Breast epithelium (tissue), 4 donors: ENCODE measurements around the gene DDX24. TPM values are rescaled to one million over a fixed set of nuclear protein-coding genes. Genes with fewer than 3 reads are reported as not detected.

Source experiments
- DNase-seq, 2 donors: peaks; one replicate each; pipeline ENCODE4 v3.0.0-alpha.2; 2019; ENCODE audit warnings: low spot score in 2 of 2
- H3K27ac ChIP-seq, 2 donors: fragments of 200-600 bp; sonication (generic) in 1 of 2; one replicate each; pipeline ENCODE4 v1.5.1; 2016 to 2019; ENCODE audit warnings: mild to moderate bottlenecking in 1 of 2
- H3K27me3 ChIP-seq, 2 donors: fragments of 200-600 bp; sonication (generic) in 1 of 2; one replicate each; pipeline versions ENCODE4 v1.5.1 to v1.6.0; 2017 to 2019; ENCODE audit warnings: control low read depth in 1 of 2, mild to moderate bottlenecking in 1 of 2
- H3K36me3 ChIP-seq: fragments of 200-600 bp; one replicate; pipeline ENCODE4 v1.5.1; 2019
- H3K4me1 ChIP-seq, 2 donors: fragments of 200-600 bp; sonication (generic); one replicate each; pipeline ENCODE4 v1.5.1; 2016 to 2019; ENCODE audit warnings: control low read depth in 1 of 2
- H3K4me3 ChIP-seq, 3 donors: fragments of 200-600 bp; sonication (generic); 1 replicate in 2 of 3; 2 replicates in 1 of 3; pipeline ENCODE4 v1.5.1; 2016 to 2019; ENCODE audit warnings: mild to moderate bottlenecking in 3 of 3, moderate library complexity in 2 of 3
- H3K9me3 ChIP-seq, 2 donors: fragments of 200-600 bp; sonication (generic) in 1 of 2; one replicate each; pipeline ENCODE4 v1.5.1; 2016 to 2019; ENCODE audit warnings: control low read depth in 1 of 2
- CTCF ChIP-seq, 3 donors: fragments of 450-650 bp; IDR thresholded peaks; one replicate each; pipeline ENCODE4 v1.5.1; 2016 to 2017; ENCODE audit warnings: antibody characterized with exemption in 3 of 3, mild to moderate bottlenecking in 3 of 3, moderate library complexity in 3 of 3
- POLR2A ChIP-seq: fragments of 450-650 bp; IDR thresholded peaks from one replicate; pipeline ENCODE4 v1.6.1; 2016; ENCODE audit warnings: antibody characterized with exemption, mild to moderate bottlenecking, moderate library complexity
- POLR2AphosphoS5 ChIP-seq, 3 donors: sonication (generic); formaldehyde crosslinking; IDR thresholded peaks; one replicate each; pipeline ENCODE4 v1.6.1; 2017; ENCODE audit warnings: antibody characterized with exemption in 3 of 3
- intact Hi-C: fragments of 100-400 bp; cut with DNase I; formaldehyde crosslinking; loops from one replicate; pipeline ENCODE4 v1.15.1; 2023; ENCODE audit warnings: low total_unique reads
- total RNA-seq, 3 donors: library from RNA; depleted of rRNA; stranded (reverse); fragments of >200 nt; gene quantifications; one replicate each; pipeline ENCODE4 v1.1.0, GENCODE V29; 2016

DDX24 gene
- total RNA-seq, 3 donors from 2014 or later = 156 to 201 (median 172) TPM

DNA sequence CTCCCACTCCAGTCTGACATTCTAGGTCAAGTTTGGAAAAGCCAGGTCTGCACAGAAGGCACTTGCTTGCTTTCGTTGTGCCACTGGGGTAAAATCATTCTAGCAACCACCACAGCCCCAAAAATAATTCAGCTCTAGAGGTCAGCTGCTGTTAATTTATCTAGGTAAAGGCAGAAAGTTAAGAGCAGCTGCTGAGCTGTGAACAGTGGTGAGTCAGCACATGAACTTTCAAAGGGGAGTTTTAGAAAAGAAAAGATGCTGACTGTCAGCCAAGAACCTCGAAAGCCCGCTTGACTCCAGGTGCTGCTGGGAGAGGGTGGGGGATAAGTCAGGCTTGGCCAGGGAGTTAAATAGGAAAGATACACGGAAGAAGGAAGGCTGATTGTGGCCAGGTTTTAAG is 71.2 kb downstream of the DDX24 start:
- H3K4me3 ChIP-seq = no peak overlapping the region
- DNase-seq = no peak
- H3K4me1 ChIP-seq = no peaks in the 10 kb centered on the region
- no peaks in the 10 kb centered on the region for H3K36me3 ChIP-seq
- intact Hi-C loops = no loop called here
- no peaks in the 10 kb centered on the region for H3K9me3 ChIP-seq
- TF ChIP-seq CTCF (IDR thresholded peaks at IDR 0.05) (no peak), POLR2AphosphoS5 (IDR thresholded peaks at IDR 0.05) (no peak), POLR2A (no peak)
- H3K27ac ChIP-seq = no peak overlapping the region
- no peaks in the 10 kb centered on the region for H3K27me3 ChIP-seq

DNA sequence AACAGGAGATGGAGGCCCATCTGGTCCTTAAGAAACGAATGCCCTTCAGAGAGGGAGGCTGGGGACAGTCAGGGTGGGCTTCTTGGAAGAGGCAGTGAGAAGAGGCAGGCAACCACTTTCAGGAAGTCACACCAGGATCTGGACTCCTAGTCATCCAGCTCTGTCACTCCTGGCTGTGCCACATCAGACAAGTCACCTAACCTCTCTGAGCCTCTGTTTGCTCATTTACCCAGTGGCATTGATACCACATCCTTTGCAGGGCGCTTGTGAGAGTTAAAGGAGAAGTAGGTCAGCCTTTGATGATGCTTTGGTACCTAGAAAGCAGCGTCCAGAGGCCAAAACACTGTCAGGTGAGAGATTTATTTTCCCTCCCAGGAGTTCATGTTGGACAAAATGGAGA is 72.8 kb downstream of the DDX24 start:
- H3K4me1 ChIP-seq = no peaks in the 10 kb centered on the region
- no peak overlapping the region for H3K4me3 ChIP-seq
- H3K36me3 ChIP-seq = no peaks in the 10 kb centered on the region
- H3K27ac ChIP-seq = no peak overlapping the region
- intact Hi-C loops = no loop called here
- no peaks in the 10 kb centered on the region for H3K9me3 ChIP-seq
- H3K27me3 ChIP-seq = peaks cover 0 to 6% of the 10 kb centered on the region in 2 donors
- DNase-seq = no peak
- no peak for TF ChIP-seq CTCF (IDR thresholded peaks at IDR 0.05)
- no peak for TF ChIP-seq POLR2A
- TF ChIP-seq POLR2AphosphoS5 (IDR thresholded peaks at IDR 0.05) = no peak

- DNase-seq = no peak
- Histone ChIP-seq H3K9me3 (no peaks in the 10 kb centered on the region), H3K27ac (no peak overlapping the region), H3K4me3 (no peak overlapping the region), H3K27me3 (peaks cover 0 to 11% of the 10 kb centered on the region in 2 donors), H3K36me3 (no peaks in the 10 kb centered on the region), H3K4me1 (no peaks in the 10 kb centered on the region)
- intact Hi-C loops = no loop called here
- TF ChIP-seq CTCF (IDR thresholded peaks at IDR 0.05) = no peak
These were observed 75.5 kb downstream of the DDX24 start for GRCh38 chr14:94005324-94006073.

DNA sequence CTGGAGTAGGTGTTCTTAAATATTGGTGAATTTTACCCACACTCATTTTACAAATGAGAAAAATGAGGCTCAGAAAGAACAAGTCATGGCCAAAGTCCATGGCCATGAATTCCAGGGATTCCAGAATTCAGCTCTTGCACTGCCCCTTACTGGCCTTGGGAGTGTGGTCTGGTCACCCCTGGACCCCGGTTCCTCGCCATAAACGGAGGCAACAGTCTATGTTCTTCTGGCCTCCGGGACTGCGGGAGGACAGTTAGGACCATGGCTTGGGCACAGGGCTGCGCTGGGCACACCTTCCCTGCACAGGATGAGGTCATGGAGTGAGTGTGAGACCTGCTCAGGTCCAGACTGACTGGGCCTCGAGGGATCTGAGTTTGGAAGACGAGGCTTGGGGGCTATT is 77.0 kb downstream of the DDX24 start:
- Histone ChIP-seq H3K27ac (no peak overlapping the region), H3K9me3 (no peaks in the 10 kb centered on the region), H3K36me3 (no peaks in the 10 kb centered on the region), H3K27me3 (peaks cover 0 to 11% of the 10 kb centered on the region in 2 donors), H3K4me1 (no peaks in the 10 kb centered on the region), H3K4me3 (no peak overlapping the region)
- intact Hi-C loops = no loop called here
- TF ChIP-seq CTCF (IDR thresholded peaks at IDR 0.05) = no peak
- TF ChIP-seq POLR2A = no peak
- no peak for TF ChIP-seq POLR2AphosphoS5 (IDR thresholded peaks at IDR 0.05)
- DNase-seq = no peak

DNA sequence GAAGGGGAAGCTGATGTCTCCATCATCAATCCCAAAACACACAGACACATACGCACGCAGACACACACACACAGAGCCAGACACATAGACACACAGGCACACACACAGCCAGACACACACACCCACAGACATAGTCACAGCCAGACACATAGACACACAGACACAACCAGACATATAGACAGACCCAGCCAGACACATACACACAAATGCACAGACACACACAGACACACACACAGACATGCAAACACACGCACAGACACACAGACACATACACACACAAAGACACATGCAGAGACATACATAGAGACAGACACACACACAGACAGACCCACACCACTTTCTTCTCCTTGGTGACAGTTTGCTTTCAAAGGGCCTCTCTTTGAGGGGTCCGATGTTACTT is 77.6 kb downstream of the DDX24 start:
- TF ChIP-seq POLR2A (no peak), POLR2AphosphoS5 (IDR thresholded peaks at IDR 0.05) (no peak), CTCF (IDR thresholded peaks at IDR 0.05) (no peak)
- no peak for DNase-seq
- H3K36me3 ChIP-seq = no peaks in the 10 kb centered on the region
- no peaks in the 10 kb centered on the region for H3K4me1 ChIP-seq
- H3K9me3 ChIP-seq = no peaks in the 10 kb centered on the region
- peaks cover 0 to 11% of the 10 kb centered on the region in 2 donors for H3K27me3 ChIP-seq
- intact Hi-C loops = no loop called here
- no peak overlapping the region for H3K4me3 ChIP-seq
- no peak overlapping the region for H3K27ac ChIP-seq
